Measurements from ENCODE around the gene NMBR. TPM values are rescaled to one million over a fixed set of nuclear protein-coding genes. Genes with fewer than 3 reads are reported as not detected.
A peak's percentile ranks its signal among the peaks of the same experiment; 100 is the strongest.

NMBR gene
- polyA plus RNA-seq, 1 donor from 2014 or later, result not detected

DNA sequence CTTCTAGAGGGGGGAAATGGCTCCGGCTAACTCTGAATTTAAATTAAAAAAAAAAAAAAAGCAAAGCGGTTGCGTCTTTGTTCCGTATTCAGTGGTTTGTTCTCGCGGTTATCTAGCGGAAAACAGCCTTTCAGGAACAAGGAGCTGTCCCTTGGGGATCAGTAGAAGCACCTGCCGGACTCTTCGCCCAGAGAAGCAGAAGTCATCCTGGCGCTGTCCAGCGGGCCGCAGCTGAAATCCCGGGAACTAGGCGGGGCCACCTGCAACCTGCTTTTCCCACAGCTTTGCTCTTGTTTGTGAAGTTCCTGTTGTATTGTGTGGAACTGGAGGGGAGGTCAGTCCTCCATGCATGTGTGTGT lies 58.1 kb downstream of the NMBR start:
- H4K20me1 ChIP-seq (ENCODE audit: insufficient read depth), result no peaks in the 10 kb centered on the region
- H3F3A ChIP-seq (ENCODE audit: insufficient read depth, low read length, poor library complexity, severe bottlenecking), result no peaks in the 10 kb centered on the region
- H3K4me2 ChIP-seq (ENCODE audit: low read length), result no peak overlapping the region
- H3K4me3 ChIP-seq (ENCODE audit: low read length), result peak overlapping the region; percentile 51
- no peak overlapping the region for H3K9ac ChIP-seq (ENCODE audit: low read length)
- no peaks in the 10 kb centered on the region for H3K79me2 ChIP-seq (replicated peaks; ENCODE audit: insufficient read depth, low read length)
- H2AFZ ChIP-seq (ENCODE audit: low read depth, low read length), result no peak overlapping the region
- TF ChIP-seq EZH2 (IDR thresholded peaks at IDR 0.05; ENCODE audit: borderline replicate concordance, insufficient read depth, low read length, poor library complexity, severe bottlenecking) (no peak), EP300 (conservative IDR thresholded peaks at IDR 0.05; ENCODE audit: poor library complexity, severe bottlenecking) (no peak), SMC3 (conservative IDR thresholded peaks at IDR 0.05; ENCODE audit: poor library complexity) (no peak), TAF1 (IDR thresholded peaks at IDR 0.05; ENCODE audit: low read depth) (no peak)
- TF ChIP-seq, protein P1, sequence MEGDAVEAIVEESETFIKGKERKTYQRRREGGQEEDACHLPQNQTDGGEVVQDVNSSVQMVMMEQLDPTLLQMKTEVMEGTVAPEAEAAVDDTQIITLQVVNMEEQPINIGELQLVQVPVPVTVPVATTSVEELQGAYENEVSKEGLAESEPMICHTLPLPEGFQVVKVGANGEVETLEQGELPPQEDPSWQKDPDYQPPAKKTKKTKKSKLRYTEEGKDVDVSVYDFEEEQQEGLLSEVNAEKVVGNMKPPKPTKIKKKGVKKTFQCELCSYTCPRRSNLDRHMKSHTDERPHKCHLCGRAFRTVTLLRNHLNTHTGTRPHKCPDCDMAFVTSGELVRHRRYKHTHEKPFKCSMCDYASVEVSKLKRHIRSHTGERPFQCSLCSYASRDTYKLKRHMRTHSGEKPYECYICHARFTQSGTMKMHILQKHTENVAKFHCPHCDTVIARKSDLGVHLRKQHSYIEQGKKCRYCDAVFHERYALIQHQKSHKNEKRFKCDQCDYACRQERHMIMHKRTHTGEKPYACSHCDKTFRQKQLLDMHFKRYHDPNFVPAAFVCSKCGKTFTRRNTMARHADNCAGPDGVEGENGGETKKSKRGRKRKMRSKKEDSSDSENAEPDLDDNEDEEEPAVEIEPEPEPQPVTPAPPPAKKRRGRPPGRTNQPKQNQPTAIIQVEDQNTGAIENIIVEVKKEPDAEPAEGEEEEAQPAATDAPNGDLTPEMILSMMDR (IDR thresholded peaks at IDR 0.05; ENCODE audit: poor library complexity, severe bottlenecking), result no peak
- no peaks in the 10 kb centered on the region for H3K9me2 ChIP-seq (ENCODE audit: insufficient read depth, low read length)
- peaks cover 21% of the 10 kb centered on the region for H3K27me3 ChIP-seq (ENCODE audit: insufficient read depth, low read depth, low read length)
- H3K9me3 ChIP-seq (ENCODE audit: low read length), result no peaks in the 10 kb centered on the region
- H3K27ac ChIP-seq (ENCODE audit: low read length), result no peak overlapping the region
- H3K36me3 ChIP-seq (ENCODE audit: insufficient read depth, low read length), result no peaks in the 10 kb centered on the region

DNA sequence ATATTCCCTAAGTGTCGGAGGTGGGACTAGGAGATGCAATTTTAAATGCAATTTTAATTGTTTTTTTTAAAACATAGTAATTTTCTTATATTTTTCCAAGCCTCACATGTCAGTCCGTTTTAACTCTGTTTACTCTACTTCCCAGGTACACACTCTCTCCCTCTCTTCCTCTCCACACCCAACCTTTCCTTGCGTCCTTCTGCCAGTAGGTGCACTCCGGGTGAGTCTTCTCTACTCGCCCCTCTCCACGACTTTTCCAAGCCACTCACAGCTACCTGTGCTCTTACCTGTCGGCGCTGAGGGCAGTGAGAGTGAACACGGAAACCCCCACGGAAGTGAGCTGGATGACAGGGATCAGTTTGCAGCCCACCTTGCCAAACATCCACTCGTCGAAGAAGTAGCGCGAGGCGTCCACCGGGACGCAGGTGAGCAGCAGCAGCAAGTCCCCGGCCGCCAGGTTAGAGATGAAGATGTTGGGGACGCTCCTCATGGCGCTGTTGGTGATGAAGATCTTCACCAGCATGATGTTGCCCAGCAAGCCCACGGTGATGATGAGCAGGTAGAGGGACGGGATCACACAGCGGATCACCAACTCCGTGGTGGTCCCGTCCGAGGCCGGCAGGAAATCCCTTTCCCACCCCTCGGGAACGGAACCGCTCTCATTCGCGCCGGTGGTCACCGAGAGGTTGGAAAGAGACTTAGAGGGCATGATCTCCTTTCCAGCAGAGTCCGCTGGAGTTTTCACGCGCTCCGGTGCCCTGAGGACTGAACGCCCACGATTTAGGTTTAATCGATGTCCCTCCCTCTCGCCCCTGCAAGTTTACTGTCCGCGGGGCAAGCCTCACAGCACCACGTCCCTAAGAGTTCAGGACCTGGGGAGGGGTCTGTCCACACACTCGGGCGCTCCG lies 58.7 kb downstream of the NMBR start:
- H3K27ac ChIP-seq (ENCODE audit: low read length), result no peak overlapping the region
- H3K36me3 ChIP-seq (ENCODE audit: insufficient read depth, low read length), result no peaks in the 10 kb centered on the region
- peaks cover 21% of the 10 kb centered on the region for H3K27me3 ChIP-seq (ENCODE audit: insufficient read depth, low read depth, low read length)
- H3F3A ChIP-seq (ENCODE audit: insufficient read depth, low read length, poor library complexity, severe bottlenecking), result no peaks in the 10 kb centered on the region
- no peak overlapping the region for H3K4me2 ChIP-seq (ENCODE audit: low read length)
- TF ChIP-seq TAF1 (IDR thresholded peaks at IDR 0.05; ENCODE audit: low read depth) (no peak), EZH2 (IDR thresholded peaks at IDR 0.05; ENCODE audit: borderline replicate concordance, insufficient read depth, low read length, poor library complexity, severe bottlenecking) (no peak), MXI1 (conservative IDR thresholded peaks at IDR 0.05; ENCODE audit: poor library complexity, severe bottlenecking) (no peak), POLR2AphosphoS5 (IDR thresholded peaks at IDR 0.05) (no peak), EP300 (conservative IDR thresholded peaks at IDR 0.05; ENCODE audit: poor library complexity, severe bottlenecking) (no peak), RAD21 (conservative IDR thresholded peaks at IDR 0.05) (no peak), SMC3 (conservative IDR thresholded peaks at IDR 0.05; ENCODE audit: poor library complexity) (no peak)
- TF ChIP-seq, protein P2, sequence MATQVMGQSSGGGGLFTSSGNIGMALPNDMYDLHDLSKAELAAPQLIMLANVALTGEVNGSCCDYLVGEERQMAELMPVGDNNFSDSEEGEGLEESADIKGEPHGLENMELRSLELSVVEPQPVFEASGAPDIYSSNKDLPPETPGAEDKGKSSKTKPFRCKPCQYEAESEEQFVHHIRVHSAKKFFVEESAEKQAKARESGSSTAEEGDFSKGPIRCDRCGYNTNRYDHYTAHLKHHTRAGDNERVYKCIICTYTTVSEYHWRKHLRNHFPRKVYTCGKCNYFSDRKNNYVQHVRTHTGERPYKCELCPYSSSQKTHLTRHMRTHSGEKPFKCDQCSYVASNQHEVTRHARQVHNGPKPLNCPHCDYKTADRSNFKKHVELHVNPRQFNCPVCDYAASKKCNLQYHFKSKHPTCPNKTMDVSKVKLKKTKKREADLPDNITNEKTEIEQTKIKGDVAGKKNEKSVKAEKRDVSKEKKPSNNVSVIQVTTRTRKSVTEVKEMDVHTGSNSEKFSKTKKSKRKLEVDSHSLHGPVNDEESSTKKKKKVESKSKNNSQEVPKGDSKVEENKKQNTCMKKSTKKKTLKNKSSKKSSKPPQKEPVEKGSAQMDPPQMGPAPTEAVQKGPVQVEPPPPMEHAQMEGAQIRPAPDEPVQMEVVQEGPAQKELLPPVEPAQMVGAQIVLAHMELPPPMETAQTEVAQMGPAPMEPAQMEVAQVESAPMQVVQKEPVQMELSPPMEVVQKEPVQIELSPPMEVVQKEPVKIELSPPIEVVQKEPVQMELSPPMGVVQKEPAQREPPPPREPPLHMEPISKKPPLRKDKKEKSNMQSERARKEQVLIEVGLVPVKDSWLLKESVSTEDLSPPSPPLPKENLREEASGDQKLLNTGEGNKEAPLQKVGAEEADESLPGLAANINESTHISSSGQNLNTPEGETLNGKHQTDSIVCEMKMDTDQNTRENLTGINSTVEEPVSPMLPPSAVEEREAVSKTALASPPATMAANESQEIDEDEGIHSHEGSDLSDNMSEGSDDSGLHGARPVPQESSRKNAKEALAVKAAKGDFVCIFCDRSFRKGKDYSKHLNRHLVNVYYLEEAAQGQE (IDR thresholded peaks at IDR 0.05; ENCODE audit: borderline replicate concordance), result no peak
- TF ChIP-seq, protein P1 (IDR thresholded peaks at IDR 0.05; ENCODE audit: poor library complexity, severe bottlenecking), result no peak
- no peaks in the 10 kb centered on the region for H4K20me1 ChIP-seq (ENCODE audit: insufficient read depth)
- no peaks in the 10 kb centered on the region for H3K9me3 ChIP-seq (ENCODE audit: low read length)
- no peaks in the 10 kb centered on the region for H3K9me2 ChIP-seq (ENCODE audit: insufficient read depth, low read length)
- peak overlapping the region; percentile 51 for H3K4me3 ChIP-seq (ENCODE audit: low read length)
- H3K9ac ChIP-seq (ENCODE audit: low read length), result no peak overlapping the region
- H2AFZ ChIP-seq (ENCODE audit: low read depth, low read length), result no peak overlapping the region
- no peaks in the 10 kb centered on the region for H3K79me2 ChIP-seq (replicated peaks; ENCODE audit: insufficient read depth, low read length)

Data from neural cell (in vitro differentiated cells).